NCI-H1417 treated with DMSO at 0.1 percent for 48 hours (cell line): Measurements from ENCODE around the gene ALDH1A2.

Source experiments
- DNase-seq: peaks from one replicate; lab custom pipeline; 2025; lab: John Stamatoyannopoulos, UW

ALDH1A2 gene

GRCh38 chr15:57994221-57995049, 71.1 kb downstream of the ALDH1A2 start:
- DNase-seq: no peak

GRCh38 chr15:57993409-57994145, 71.9 kb downstream of the ALDH1A2 start:
- no peak for DNase-seq

GRCh38 chr15:57992761-57993355, 72.7 kb downstream of the ALDH1A2 start:
- DNase-seq: no peak

GRCh38 chr15:57973534-57973933, 92.0 kb downstream of the ALDH1A2 start:
- no peak for DNase-seq

- DNase-seq: no peak
These were observed 92.6 kb downstream of the ALDH1A2 start for GRCh38 chr15:57972864-57973263.

GRCh38 chr15:57969996-57970395, 95.5 kb downstream of the ALDH1A2 start:
- DNase-seq: no peak

GRCh38 chr15:57969355-57969754, 96.2 kb downstream of the ALDH1A2 start:
- DNase-seq: no peak

GRCh38 chr15:57962887-57963286, 102.6 kb downstream of the ALDH1A2 start:
- no peak for DNase-seq

GRCh38 chr15:57961919-57962318, 103.6 kb downstream of the ALDH1A2 start:
- DNase-seq: no peak

- no peak for DNase-seq
These were observed 108.4 kb downstream of the ALDH1A2 start for GRCh38 chr15:57957113-57957512.

GRCh38 chr15:57953874-57954273, 111.6 kb downstream of the ALDH1A2 start:
- no peak for DNase-seq

- DNase-seq: no peak
These were observed 114.1 kb downstream of the ALDH1A2 start for GRCh38 chr15:57951328-57951932.

- no peak for DNase-seq
These were observed 115.0 kb downstream of the ALDH1A2 start for GRCh38 chr15:57950381-57950946.

GRCh38 chr15:57949374-57949943, 116.1 kb downstream of the ALDH1A2 start:
- DNase-seq: no peak

- no peak for DNase-seq
These were observed 116.9 kb downstream of the ALDH1A2 start for GRCh38 chr15:57948351-57949289.

- DNase-seq: no peak
These were observed 117.7 kb downstream of the ALDH1A2 start for GRCh38 chr15:57947781-57948180.

GRCh38 chr15:57947282-57947681, 118.2 kb downstream of the ALDH1A2 start:
- no peak for DNase-seq

- DNase-seq: no peak
These were observed 118.9 kb downstream of the ALDH1A2 start for GRCh38 chr15:57946491-57947048.

GRCh38 chr15:57945616-57946015, 119.9 kb downstream of the ALDH1A2 start:
- DNase-seq: no peak

- no peak for DNase-seq
These were observed 121.6 kb downstream of the ALDH1A2 start for GRCh38 chr15:57943754-57944420.
